VCaP (cell line): ENCODE results near the gene RECK.

Experiments
- H3K27ac ChIP-seq: fragments of 450-650 bp; 2 replicates; pipeline ENCODE4 v1.5.1; 2017
- CTCF ChIP-seq: fragments of 450-650 bp; conservative IDR thresholded peaks from 2 replicates; pipeline ENCODE4 v1.5.1; 2017; ENCODE audit warnings: mild to moderate bottlenecking, moderate library complexity

Gene RECK

DNA sequence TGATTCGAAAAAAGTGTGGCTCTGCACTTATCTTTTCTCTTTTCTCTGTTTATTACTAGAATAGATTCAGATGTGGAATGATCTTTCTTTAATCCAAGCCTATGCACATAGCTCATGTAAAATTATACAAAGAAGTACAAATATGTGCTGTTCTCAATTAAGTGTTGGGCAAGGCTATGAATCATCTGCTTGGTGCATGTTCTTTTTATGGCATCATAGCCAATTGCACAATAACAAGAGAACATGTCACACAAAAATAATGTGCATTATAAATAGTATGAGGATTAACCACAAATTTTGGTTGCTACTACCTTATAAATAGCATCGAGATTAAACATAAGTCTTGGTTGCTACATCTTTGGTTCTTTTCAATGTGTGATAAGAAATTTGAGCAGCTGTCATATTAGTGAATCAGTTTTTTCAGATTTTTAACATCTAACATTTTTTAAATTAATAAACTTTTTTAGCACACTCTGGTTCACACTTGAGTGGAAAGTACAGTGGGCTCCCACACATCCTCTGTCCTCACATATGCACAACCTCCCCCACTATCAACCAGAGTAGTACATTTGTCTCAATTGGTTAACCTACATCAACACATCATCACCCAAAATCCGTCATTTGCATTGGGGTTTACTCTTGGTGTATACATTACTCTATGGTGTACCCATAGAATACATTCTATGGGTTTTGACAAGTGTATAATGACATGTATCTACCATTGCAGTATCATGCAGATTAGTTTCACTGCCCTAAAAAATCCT lies 6.8 kb upstream of the RECK start:
- no peak overlapping the region for H3K27ac ChIP-seq
- TF ChIP-seq CTCF: no peak

DNA sequence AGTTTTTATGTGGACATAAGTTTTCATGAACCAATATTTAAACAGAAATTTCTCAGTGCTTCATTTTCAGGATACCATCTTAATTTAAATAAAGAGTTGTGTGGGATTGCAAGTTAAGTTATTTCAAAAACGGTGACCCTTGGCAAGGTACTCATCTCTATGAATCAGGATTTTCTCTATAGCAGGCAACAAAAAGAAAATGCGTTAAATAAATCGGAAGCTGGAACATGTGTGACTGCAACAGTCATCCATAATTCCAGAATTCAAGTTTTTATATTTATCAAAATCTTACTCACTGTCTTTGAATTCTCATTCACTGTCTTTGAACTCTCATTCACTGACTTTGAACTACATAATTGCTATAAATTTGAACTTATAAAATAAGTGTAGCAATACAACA lies 5.8 kb upstream of the RECK start:
- no peak overlapping the region for H3K27ac ChIP-seq
- no peak for TF ChIP-seq CTCF

- no peak overlapping the region for H3K27ac ChIP-seq
- TF ChIP-seq CTCF: no peak
Measured at GRCh38 chr9:36031774-36032555, 4.7 kb upstream of the RECK start.

DNA sequence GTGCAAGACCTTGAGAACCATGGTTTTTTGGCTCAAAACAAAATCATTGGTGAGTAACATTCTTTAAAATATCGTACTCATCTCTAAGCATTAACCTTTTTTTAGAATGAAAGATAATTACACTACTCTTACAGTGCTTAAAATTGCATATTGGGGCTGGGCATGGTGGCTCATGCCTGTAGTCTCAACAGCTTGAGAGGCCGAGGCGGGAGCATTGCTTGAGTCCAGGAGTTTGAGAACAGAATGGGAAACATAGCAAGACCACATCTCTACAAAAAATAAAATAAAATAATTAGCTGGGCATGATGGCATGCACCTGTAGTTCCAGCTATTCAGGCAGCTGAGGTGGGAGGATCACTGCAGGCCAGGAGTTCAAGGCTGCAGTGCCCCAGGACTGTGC lies 2.9 kb upstream of the RECK start:
- no peak for TF ChIP-seq CTCF
- H3K27ac ChIP-seq: no peak overlapping the region

GRCh38 chr9:36034234-36034633 lies 2.5 kb upstream of the RECK start:
- no peak for TF ChIP-seq CTCF
- no peak overlapping the region for H3K27ac ChIP-seq

- TF ChIP-seq CTCF: no peak
- no peak overlapping the region for H3K27ac ChIP-seq
Measured at GRCh38 chr9:36035006-36035405, 1.7 kb upstream of the RECK start.

- TF ChIP-seq CTCF: no peak
- peak overlapping the region; percentile 72; the same call in 1 of the 2 replicates for H3K27ac ChIP-seq
Measured at GRCh38 chr9:36036253-36036779, 397 bp upstream of the RECK start.
